GM20431 (cell line): ENCODE measurements around the gene GRIA4.
"Not testable (repeated sequence)": the region's sequence is repeated elsewhere in the genome, so short reads cannot be mapped to it uniquely, and the experiment has no call there.

ENCODE experiments used
- in situ Hi-C: fragments of 300-500 bp; cut with MseI, MboI; formaldehyde crosslinking; loops from one replicate; pipeline ENCODE4 v1.15.0; 2020; ENCODE audit warnings: low sequenced_read_pairs; ENCODE audit not compliant: unreplicated experiment

GRIA4 gene

GRCh38 chr11:105780781-105781525, 171.1 kb downstream of the GRIA4 start:
- in situ Hi-C loops = no loop called here

- in situ Hi-C loops = no loop called here
These were observed 171.9 kb downstream of the GRIA4 start for GRCh38 chr11:105781807-105782206.

- in situ Hi-C loops = no loop called here
These were observed 173.3 kb downstream of the GRIA4 start for GRCh38 chr11:105783216-105783615.

GRCh38 chr11:105785850-105786249, 176.0 kb downstream of the GRIA4 start:
- in situ Hi-C loops = not testable (repeated sequence)

GRCh38 chr11:105786741-105787140, 176.9 kb downstream of the GRIA4 start:
- in situ Hi-C loops = no loop called here

GRCh38 chr11:105789579-105790420, 179.9 kb downstream of the GRIA4 start:
- in situ Hi-C loops = no loop called here

- in situ Hi-C loops = no loop called here
These were observed 181.0 kb downstream of the GRIA4 start for GRCh38 chr11:105790840-105791239.

GRCh38 chr11:105793092-105793491, 183.2 kb downstream of the GRIA4 start:
- in situ Hi-C loops = no loop called here

GRCh38 chr11:105799263-105799662, 189.4 kb downstream of the GRIA4 start:
- in situ Hi-C loops = no loop called here

- in situ Hi-C loops = no loop called here
These were observed 190.0 kb downstream of the GRIA4 start for GRCh38 chr11:105799728-105800462.

GRCh38 chr11:105802390-105802789, 192.5 kb downstream of the GRIA4 start:
- in situ Hi-C loops = no loop called here

GRCh38 chr11:105811242-105811641, 201.4 kb downstream of the GRIA4 start:
- in situ Hi-C loops = no loop called here

GRCh38 chr11:105821372-105821771, 211.5 kb downstream of the GRIA4 start:
- in situ Hi-C loops = no loop called here

GRCh38 chr11:105821781-105822180, 211.9 kb downstream of the GRIA4 start:
- in situ Hi-C loops = no loop called here

GRCh38 chr11:105823495-105824033, 213.7 kb downstream of the GRIA4 start:
- in situ Hi-C loops = no loop called here

GRCh38 chr11:105824457-105825013, 214.7 kb downstream of the GRIA4 start:
- in situ Hi-C loops = no loop called here

GRCh38 chr11:105825141-105825540, 215.3 kb downstream of the GRIA4 start:
- in situ Hi-C loops = no loop called here

GRCh38 chr11:105827906-105828305, 218.0 kb downstream of the GRIA4 start:
- in situ Hi-C loops = no loop called here

- in situ Hi-C loops = no loop called here
These were observed 219.2 kb downstream of the GRIA4 start for GRCh38 chr11:105829084-105829483.

- in situ Hi-C loops = no loop called here
These were observed 224.6 kb downstream of the GRIA4 start for GRCh38 chr11:105834461-105834860.
